Activated naive CD4-positive, alpha-beta T cell treated with anti-CD3 and anti-CD28 coated beads, Interleukin-2, amount 10 ng/mL, durations not matched to agents 7 days and 5 days (primary cell): ENCODE measurements around the gene NKIRAS2.

ENCODE experiments used
- CTCF ChIA-PET: fragments of 350-600 bp; sonication (Branson Sonifier 250); formaldehyde crosslinking; loops from one replicate; lab custom pipeline; 2021; ENCODE audit warnings: antibody characterized with exemption; lab: Charles Lee
- DNase-seq: peaks from one replicate; pipeline ENCODE4 v3.0.0-alpha.2; 2020
- H3K27ac Mint-ChIP-seq: one replicate; pipeline ENCODE4 v1.8.0; 2021; ENCODE audit warnings: mild to moderate bottlenecking, moderate library complexity, mixed read lengths
- H3K27me3 Mint-ChIP-seq: one replicate; pipeline ENCODE4 v1.8.0; 2021; ENCODE audit warnings: mild to moderate bottlenecking, mixed read lengths
- H3K36me3 Mint-ChIP-seq: one replicate; pipeline ENCODE4 v1.8.0; 2021; ENCODE audit warnings: mixed read lengths
- H3K4me1 Mint-ChIP-seq: one replicate; pipeline ENCODE4 v1.8.0; 2021; ENCODE audit warnings: mixed read lengths
- H3K4me3 Mint-ChIP-seq: one replicate; pipeline ENCODE4 v1.8.0; 2021; ENCODE audit warnings: mild to moderate bottlenecking, moderate library complexity, mixed read lengths
- H3K9me3 Mint-ChIP-seq: one replicate; pipeline ENCODE4 v1.8.0; 2021; ENCODE audit warnings: mixed read lengths

The NKIRAS2 gene

DNA sequence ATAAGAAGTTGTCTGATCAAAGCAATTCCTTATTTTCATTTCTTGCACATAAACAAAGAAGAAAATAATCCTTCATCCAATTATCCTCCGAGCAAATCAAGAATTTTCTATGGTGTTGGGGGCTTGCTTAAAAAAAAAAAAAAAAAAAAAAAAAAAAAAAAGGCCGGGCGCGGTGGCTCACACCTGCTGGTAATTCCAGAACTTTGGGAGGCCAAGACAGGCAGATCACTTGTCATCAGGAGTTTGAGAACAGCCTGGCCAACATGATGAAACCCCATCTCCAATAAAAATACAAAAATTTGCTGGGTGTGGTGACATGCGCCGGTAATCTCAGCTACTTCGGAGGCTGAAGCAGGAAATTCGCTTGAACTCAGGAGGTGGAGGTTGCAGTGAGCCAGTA lies 34.0 kb upstream of the NKIRAS2 start:
- H3K27ac Mint-ChIP-seq, result no peak overlapping the region
- CTCF ChIA-PET, result interaction anchor here (0.6 kb wide), 1 partner anchor 80 kb away, joined by 3 read pairs; no protein-coding TSS in a partner anchor
- no peak overlapping the region for H3K4me3 Mint-ChIP-seq
- no peaks in the 10 kb centered on the region for H3K4me1 Mint-ChIP-seq
- no peaks in the 10 kb centered on the region for H3K9me3 Mint-ChIP-seq
- no peaks in the 10 kb centered on the region for H3K27me3 Mint-ChIP-seq
- DNase-seq, result no peak
- peaks cover 51% of the 10 kb centered on the region for H3K36me3 Mint-ChIP-seq

DNA sequence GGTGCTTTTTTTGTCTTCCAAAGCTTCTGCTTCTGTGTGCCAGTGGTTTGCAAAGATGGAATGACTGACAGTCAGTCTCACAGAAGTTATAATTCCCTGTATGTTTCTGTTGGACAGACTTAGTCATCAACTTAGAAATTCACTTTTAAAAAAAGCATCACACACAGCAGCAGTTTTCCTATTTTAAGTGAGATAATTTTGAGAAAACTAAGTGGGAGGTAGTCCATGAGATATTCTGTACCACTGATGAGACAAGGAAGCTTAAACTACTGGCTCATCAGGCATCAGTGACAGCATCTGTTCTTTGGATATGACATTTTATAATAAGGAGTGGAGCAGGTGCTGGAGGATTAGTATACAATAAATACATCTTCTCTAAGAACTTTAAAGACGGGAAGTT lies 33.3 kb upstream of the NKIRAS2 start:
- Mint-ChIP-seq H3K4me1 (no peaks in the 10 kb centered on the region), H3K27me3 (no peaks in the 10 kb centered on the region), H3K4me3 (no peak overlapping the region), H3K9me3 (no peaks in the 10 kb centered on the region), H3K36me3 (peaks cover 49% of the 10 kb centered on the region), H3K27ac (no peak overlapping the region)
- CTCF ChIA-PET, result no interaction called here
- no peak for DNase-seq

DNA sequence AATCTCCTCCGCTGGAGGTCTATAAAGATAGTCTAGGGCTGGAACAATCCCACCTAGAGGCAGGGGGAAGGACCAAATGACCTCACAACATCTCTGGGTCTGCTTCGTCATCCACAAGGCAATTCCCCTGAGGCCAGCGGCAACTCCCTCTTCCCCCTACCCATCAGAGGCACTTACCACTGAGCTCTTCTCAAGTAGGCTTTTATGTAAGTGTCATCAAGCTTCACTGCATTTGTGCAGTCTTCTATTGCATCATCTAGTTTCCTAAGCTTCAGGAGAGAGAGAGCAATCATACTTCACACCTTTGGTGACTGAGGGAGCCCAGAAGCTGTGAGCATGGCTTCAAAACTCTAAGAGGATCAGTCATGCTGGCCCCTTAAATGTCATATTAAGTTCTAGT lies 32.2 kb upstream of the NKIRAS2 start:
- H3K4me3 Mint-ChIP-seq, result no peak overlapping the region
- no peaks in the 10 kb centered on the region for H3K27me3 Mint-ChIP-seq
- no peaks in the 10 kb centered on the region for H3K4me1 Mint-ChIP-seq
- DNase-seq, result no peak
- H3K27ac Mint-ChIP-seq, result no peak overlapping the region
- peaks cover 44% of the 10 kb centered on the region for H3K36me3 Mint-ChIP-seq
- CTCF ChIA-PET, result no interaction called here
- no peaks in the 10 kb centered on the region for H3K9me3 Mint-ChIP-seq

DNA sequence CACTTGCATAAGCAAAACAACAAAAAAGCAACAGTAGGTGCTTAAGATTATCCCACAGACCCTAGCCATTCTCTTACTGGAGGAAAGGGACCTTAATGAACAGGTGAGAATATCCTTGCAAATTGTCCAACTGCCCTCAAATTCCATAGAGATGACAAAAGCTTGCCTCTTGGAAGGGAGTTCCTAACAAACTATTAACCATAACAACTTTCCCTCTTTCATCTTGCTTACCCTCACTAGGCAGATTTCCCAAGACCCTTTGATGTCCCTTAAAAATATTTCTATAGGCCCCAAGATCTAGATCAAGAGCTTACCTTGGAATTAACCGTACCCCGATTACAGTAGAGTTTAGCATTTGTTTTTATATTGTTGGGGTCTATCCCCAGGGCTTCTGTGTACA lies 31.5 kb upstream of the NKIRAS2 start:
- Mint-ChIP-seq H3K4me1 (no peaks in the 10 kb centered on the region), H3K9me3 (no peaks in the 10 kb centered on the region), H3K36me3 (peaks cover 49% of the 10 kb centered on the region), H3K27me3 (no peaks in the 10 kb centered on the region), H3K4me3 (no peak overlapping the region), H3K27ac (no peak overlapping the region)
- DNase-seq, result no peak
- CTCF ChIA-PET, result no interaction called here

DNA sequence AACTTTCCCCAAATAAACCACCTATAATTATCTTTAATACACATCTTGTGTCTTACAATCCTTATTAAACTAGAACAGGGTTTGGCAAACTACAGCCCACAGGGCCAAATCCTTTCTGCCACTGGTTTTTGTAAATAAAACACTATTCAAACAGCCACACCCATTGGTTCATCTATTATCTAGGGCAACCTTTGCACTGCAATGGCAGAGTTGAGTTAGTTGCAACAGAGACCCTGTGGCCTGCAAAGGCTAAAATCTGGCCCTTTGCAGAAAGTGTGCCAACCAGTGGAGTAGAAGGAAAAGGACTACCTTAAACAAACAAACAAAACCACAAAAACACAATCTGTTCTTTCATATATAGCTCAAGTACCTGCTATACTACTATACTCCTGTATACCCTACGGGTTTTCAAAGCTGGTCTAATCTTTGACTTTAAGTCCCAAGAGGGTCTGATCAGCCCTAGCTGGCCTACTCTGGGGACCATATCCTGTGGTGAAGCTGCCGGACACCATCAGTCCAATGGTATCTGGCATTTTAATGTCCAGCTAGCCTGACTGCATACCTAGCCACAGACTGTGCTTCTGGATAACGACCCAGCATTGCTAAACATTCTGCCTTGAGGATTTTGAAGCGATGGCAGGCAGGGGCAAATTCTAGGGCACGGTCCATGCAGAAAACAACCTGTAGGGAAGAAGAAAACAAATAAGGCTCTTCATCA lies 30.0 kb upstream of the NKIRAS2 start:
- H3K4me3 Mint-ChIP-seq, result no peak overlapping the region
- H3K9me3 Mint-ChIP-seq, result no peaks in the 10 kb centered on the region
- no peaks in the 10 kb centered on the region for H3K4me1 Mint-ChIP-seq
- peaks cover 45% of the 10 kb centered on the region for H3K36me3 Mint-ChIP-seq
- DNase-seq, result no peak
- no peaks in the 10 kb centered on the region for H3K27me3 Mint-ChIP-seq
- no peak overlapping the region for H3K27ac Mint-ChIP-seq
- CTCF ChIA-PET, result no interaction called here

DNA sequence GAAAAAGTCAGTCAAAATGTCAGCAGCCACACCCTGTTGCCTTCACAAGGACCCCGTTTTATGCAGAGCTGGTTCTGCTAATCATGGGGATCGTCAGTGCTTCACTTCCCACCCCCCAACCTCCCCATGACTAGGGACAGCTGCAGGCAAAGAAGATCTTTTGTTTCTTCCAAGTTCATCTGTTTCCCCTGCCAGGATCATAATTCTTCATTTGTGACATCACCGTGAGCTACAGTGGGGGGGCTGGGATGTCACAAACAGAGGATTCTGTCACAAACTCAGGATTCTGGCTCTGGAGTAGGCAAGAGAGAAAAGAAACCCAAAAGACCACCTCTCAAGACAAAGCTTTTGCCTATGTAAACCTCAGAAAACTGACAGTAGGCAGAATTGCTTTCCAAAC lies 27.3 kb upstream of the NKIRAS2 start:
- no peak for DNase-seq
- Mint-ChIP-seq H3K4me1 (no peaks in the 10 kb centered on the region), H3K9me3 (no peaks in the 10 kb centered on the region), H3K36me3 (peaks cover 54% of the 10 kb centered on the region), H3K27me3 (no peaks in the 10 kb centered on the region), H3K27ac (no peak overlapping the region), H3K4me3 (no peak overlapping the region)
- CTCF ChIA-PET, result no interaction called here

DNA sequence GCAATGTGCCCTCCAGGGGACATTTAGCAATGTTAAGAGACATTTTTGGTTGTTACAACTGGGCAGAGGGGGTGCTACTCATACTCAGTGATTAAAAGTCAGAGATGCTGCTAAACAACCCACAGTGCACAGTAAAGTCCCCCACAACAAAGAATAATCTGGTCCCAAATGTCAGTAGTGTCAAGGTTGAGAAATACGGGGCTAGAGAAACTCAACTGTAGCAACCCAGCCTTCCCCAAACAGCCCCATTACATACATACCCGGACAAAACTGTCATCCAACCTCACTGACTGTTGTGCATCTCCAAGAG lies 23.1 kb upstream of the NKIRAS2 start:
- no peak for DNase-seq
- CTCF ChIA-PET, result no interaction called here
- Mint-ChIP-seq H3K36me3 (peaks cover 49% of the 10 kb centered on the region), H3K27ac (no peak overlapping the region), H3K27me3 (no peaks in the 10 kb centered on the region), H3K4me3 (no peak overlapping the region), H3K9me3 (no peaks in the 10 kb centered on the region), H3K4me1 (no peaks in the 10 kb centered on the region)

DNA sequence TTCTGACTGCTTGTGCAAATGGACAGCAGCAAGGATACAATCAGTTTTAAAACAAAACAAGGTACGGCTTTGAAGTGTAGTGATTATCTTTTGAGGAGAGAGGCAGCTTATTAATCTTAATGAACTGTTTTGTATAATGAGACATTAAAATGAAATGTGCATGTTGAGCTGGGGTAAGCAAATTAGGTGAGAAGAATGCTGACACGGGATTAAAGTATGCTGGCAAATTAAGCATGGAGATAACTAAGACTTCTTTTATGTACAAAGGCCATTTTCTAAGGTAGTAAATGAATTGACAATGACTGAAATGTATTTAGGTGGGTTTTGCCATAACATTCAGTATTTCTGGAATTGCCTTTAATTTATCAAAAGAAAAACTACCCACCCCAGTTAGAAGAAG lies 21.4 kb upstream of the NKIRAS2 start:
- Mint-ChIP-seq H3K27ac (no peak overlapping the region), H3K9me3 (no peaks in the 10 kb centered on the region), H3K36me3 (peaks cover 46% of the 10 kb centered on the region), H3K4me1 (peaks cover 1% of the 10 kb centered on the region), H3K27me3 (no peaks in the 10 kb centered on the region), H3K4me3 (no peak overlapping the region)
- DNase-seq, result no peak
- CTCF ChIA-PET, result interaction anchor here (1.3 kb wide), 1 partner anchor 22 kb away, joined by 3 read pairs; the partner anchor contains the start of gene NKIRAS2

DNA sequence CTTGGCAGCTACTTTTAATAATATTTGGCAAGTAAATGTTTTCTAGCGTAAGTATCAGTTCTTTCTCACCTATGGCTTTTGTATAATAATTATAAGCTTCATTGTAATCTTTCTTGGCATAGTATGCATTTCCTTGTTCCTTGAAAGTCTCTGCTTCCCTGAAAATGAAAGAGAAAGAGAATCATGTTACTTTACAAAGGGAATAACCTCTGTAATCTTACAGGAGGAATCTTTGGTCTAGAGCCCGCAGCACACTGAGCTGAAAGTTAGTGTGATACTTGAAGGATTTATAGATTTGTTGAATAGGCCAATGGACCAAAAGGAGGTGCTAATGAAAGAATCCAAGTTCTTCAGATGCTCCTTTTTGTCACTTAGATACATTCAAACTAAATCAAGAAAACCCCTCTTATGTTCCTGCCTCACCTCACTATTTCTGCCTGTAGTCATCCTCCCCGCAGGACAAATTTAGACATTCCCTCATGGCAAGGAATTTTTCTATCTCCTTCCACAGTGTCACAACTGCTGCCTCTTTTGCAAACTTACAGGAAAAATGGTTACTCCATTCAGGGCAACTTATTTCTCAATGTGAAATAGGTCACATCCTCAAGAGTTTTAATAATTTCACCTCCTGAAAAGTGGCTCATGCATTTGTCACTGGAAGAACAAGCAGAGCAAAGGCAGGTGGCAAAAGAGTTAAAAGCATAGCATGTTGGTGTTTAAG lies 19.3 kb upstream of the NKIRAS2 start:
- CTCF ChIA-PET, result interaction anchor here (0.9 kb wide), 1 partner anchor 23 kb away, joined by 3 read pairs; no protein-coding TSS in a partner anchor
- peaks cover 4% of the 10 kb centered on the region for H3K4me1 Mint-ChIP-seq
- H3K4me3 Mint-ChIP-seq, result no peak overlapping the region
- H3K27ac Mint-ChIP-seq, result no peak overlapping the region
- peaks cover 42% of the 10 kb centered on the region for H3K36me3 Mint-ChIP-seq
- DNase-seq, result no peak
- no peaks in the 10 kb centered on the region for H3K27me3 Mint-ChIP-seq
- H3K9me3 Mint-ChIP-seq, result no peaks in the 10 kb centered on the region

DNA sequence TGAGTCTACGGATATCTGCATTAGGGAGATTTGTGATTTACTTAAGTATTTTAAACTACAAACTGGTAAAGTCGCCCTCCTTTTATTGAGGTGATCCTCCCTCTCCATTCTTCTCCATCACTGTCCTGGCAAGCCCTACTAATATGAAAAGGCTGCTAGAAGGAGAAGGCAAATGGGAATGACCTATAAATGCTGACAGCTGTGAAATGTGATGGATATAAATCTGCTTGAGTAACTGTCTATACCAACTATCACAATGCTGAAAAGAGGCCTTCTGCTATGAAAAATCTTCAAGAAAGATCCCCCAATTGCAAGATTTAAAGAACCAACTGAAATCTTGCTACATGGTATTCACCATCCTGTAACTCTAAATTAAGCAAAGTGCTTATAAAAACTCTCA lies 18.2 kb upstream of the NKIRAS2 start:
- Mint-ChIP-seq H3K36me3 (peaks cover 32% of the 10 kb centered on the region), H3K27me3 (no peaks in the 10 kb centered on the region), H3K4me1 (peaks cover 4% of the 10 kb centered on the region), H3K9me3 (no peaks in the 10 kb centered on the region), H3K27ac (no peak overlapping the region), H3K4me3 (no peak overlapping the region)
- no peak for DNase-seq
- CTCF ChIA-PET, result interaction anchor here (1.3 kb wide), 1 partner anchor 66 kb away, joined by 3 read pairs; no protein-coding TSS in a partner anchor

DNA sequence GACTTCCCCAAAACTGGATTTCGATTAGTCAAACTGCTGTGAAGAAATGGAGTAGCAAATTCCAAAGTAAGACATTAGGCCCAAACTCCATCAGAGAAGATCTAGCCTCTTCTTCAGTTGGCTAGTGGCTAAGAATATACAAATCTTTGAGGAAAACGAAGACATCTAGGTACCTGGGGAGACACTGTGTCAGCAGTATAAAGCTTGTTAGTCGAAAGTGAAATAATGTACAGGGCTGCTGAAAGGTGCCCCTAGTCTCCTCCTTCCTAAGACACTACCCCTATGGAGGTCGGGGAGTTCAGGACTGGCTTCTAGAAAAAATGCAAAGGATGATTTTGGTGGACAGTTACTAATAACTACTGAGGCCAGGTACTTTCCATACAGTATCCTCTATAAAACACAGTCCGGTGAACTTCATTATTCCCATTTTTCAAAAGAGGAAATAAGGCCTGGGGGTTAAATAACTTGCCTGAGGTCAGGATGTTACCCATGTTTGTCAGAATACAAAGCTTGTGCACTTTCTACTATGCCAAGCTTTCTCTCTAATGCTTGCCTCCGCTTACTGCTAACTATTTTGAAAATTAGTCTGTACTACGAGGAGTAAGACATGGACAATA lies 17.6 kb upstream of the NKIRAS2 start:
- Mint-ChIP-seq H3K27me3 (no peaks in the 10 kb centered on the region), H3K4me3 (no peak overlapping the region), H3K9me3 (no peaks in the 10 kb centered on the region), H3K4me1 (peaks cover 4% of the 10 kb centered on the region), H3K27ac (no peak overlapping the region), H3K36me3 (peaks cover 31% of the 10 kb centered on the region)
- CTCF ChIA-PET, result interaction anchor here (1.3 kb wide), 1 partner anchor 66 kb away, joined by 3 read pairs; no protein-coding TSS in a partner anchor
- DNase-seq, result no peak

DNA sequence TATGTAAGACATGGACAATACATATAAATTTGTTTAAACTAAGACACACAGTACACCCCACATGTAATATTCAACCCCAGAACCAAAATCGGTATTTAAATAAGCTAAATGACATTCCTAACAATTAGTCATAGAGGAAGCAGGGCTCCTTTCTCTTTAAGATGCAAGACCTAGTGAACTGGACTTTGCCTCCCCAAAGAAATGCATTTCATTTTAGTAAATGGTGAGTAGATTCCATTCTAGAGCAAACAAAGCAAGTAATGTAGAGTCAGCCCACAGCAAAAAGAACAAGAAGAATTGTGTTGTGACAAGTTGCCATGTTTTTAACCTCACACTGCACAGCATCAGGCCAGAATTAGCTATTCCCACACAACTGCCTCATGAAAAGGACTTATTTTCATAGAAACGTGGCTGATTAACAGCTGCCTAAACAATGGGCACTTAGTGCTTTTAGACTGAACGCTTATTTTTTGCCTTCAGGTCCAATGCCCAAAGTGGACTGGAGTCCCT lies 17.0 kb upstream of the NKIRAS2 start:
- no peak overlapping the region for H3K27ac Mint-ChIP-seq
- CTCF ChIA-PET, result interaction anchor here (1.3 kb wide), 2 partner anchors 18 to 65 kb away, joined by 3 read pairs; no protein-coding TSS in a partner anchor

DNA sequence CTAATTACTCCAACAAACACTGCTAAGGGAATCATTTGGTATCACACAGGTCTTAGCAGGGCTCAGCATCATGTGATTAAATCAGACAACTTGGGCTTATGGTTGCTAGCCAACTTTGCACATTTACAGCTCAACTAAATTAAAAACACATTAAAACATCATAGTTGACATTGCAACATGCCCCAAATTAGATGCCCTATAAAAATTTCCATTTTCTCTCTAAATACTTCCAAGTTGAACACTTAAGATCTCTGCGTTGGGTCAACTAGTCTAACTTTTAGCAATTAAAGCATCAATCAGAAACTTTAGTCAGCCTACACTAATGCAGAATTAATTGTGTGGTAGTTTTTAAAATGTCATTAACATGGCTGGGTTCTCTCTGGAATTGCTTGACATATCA lies 14.7 kb upstream of the NKIRAS2 start:
- Mint-ChIP-seq H3K4me3 (no peak overlapping the region), H3K4me1 (peaks cover 11% of the 10 kb centered on the region), H3K9me3 (no peaks in the 10 kb centered on the region), H3K36me3 (peaks cover 30% of the 10 kb centered on the region), H3K27ac (no peak overlapping the region), H3K27me3 (no peaks in the 10 kb centered on the region)
- DNase-seq, result no peak
- CTCF ChIA-PET, result no interaction called here

More for the DNA sequence above, 17.0 kb upstream of the NKIRAS2 start:
- Mint-ChIP-seq H3K4me1 (peaks cover 4% of the 10 kb centered on the region), H3K9me3 (no peaks in the 10 kb centered on the region), H3K36me3 (peaks cover 31% of the 10 kb centered on the region), H3K4me3 (no peak overlapping the region), H3K27me3 (no peaks in the 10 kb centered on the region)
- DNase-seq, result no peak

DNA sequence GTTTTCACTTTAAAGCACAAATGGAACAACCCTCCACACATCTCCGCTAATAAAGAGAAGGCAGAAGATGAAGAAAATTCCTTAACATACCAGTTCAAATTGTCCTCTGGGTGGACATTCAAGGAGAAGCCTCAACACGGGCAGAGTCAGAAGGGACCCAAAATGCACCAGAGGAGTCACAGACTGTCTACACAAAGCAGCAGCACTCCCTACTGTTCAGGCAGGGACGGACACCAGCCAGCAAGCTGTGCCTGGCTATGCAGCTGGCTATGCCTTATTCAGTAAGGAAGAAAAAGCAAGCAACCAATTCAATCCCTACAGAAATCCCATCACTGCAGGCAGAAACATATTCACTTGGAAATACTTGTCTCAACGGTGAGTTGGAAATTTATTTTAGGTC lies 10.7 kb upstream of the NKIRAS2 start:
- H3K4me1 Mint-ChIP-seq, result peaks cover 38% of the 10 kb centered on the region
- peaks cover 30% of the 10 kb centered on the region for H3K36me3 Mint-ChIP-seq
- H3K27ac Mint-ChIP-seq, result no peak overlapping the region
- no peaks in the 10 kb centered on the region for H3K9me3 Mint-ChIP-seq
- no peaks in the 10 kb centered on the region for H3K27me3 Mint-ChIP-seq
- H3K4me3 Mint-ChIP-seq, result no peak overlapping the region
- DNase-seq, result no peak
- CTCF ChIA-PET, result interaction anchor here (1.1 to 2.5 kb wide), 3 partner anchors 11 to 49 kb away, joined by 4 to 5 read pairs (median 5); partner anchors contain the start of gene NKIRAS2
